ENCODE data around the gene TMEM59.

- TF ChIP-seq, protein P1, sequence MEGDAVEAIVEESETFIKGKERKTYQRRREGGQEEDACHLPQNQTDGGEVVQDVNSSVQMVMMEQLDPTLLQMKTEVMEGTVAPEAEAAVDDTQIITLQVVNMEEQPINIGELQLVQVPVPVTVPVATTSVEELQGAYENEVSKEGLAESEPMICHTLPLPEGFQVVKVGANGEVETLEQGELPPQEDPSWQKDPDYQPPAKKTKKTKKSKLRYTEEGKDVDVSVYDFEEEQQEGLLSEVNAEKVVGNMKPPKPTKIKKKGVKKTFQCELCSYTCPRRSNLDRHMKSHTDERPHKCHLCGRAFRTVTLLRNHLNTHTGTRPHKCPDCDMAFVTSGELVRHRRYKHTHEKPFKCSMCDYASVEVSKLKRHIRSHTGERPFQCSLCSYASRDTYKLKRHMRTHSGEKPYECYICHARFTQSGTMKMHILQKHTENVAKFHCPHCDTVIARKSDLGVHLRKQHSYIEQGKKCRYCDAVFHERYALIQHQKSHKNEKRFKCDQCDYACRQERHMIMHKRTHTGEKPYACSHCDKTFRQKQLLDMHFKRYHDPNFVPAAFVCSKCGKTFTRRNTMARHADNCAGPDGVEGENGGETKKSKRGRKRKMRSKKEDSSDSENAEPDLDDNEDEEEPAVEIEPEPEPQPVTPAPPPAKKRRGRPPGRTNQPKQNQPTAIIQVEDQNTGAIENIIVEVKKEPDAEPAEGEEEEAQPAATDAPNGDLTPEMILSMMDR (IDR thresholded peaks at IDR 0.05), result peak in 1 of 6 experiments; percentile 3
- no peak for TF ChIP-seq POLR2A (IDR thresholded peaks at IDR 0.05)
These were observed 1.4 kb upstream of the TMEM59 start for GRCh38 chr1:54054438-54054749.

Measured in Peyer's patch (tissue), 4 donors.